Adrenal gland (tissue), 5 donors: ENCODE results near the gene BUD31.

Experiments
- CTCF ChIP-seq, 6 experiments: fragments of 450-650 bp in 4 of 6; fragments of 200-600 bp in 2 of 6; sonication (generic) in 1 of 6; IDR thresholded peaks; 1 replicate in 5 of 6; 2 replicates in 1 of 6; pipeline versions ENCODE4 v1.5.1 to v1.8.0; 2016 to 2021; ENCODE audit warnings: antibody characterized with exemption in 6 of 6, mild to moderate bottlenecking in 2 of 6, moderate library complexity in 1 of 6
- POLR2A ChIP-seq, 2 donors: fragments of 450-650 bp; IDR thresholded peaks; one replicate each; pipeline ENCODE4 v1.6.1; 2017; ENCODE audit warnings: antibody characterized with exemption in 2 of 2, mild to moderate bottlenecking in 2 of 2, moderate library complexity in 1 of 2
- donor health status: DM: no; HTN: no; CAD: no.

- no peak for TF ChIP-seq CTCF (IDR thresholded peaks at IDR 0.05)
- no peak for TF ChIP-seq POLR2A (IDR thresholded peaks at IDR 0.05)
These were observed 49.2 kb upstream of the BUD31 start for GRCh38 chr7:99359465-99360154.
